ACC112 (cell line): ENCODE results near the gene ASMTL.
"Not testable (repeated sequence)": the region's sequence is repeated elsewhere in the genome, so short reads cannot be mapped to it uniquely, and the experiment has no call there.

Source experiments
- H2AFZ ChIP-seq: fragments of 200-600 bp; sonication (generic); one replicate; pipeline ENCODE4 v1.6.0; 2017; ENCODE audit warnings: antibody characterized with exemption, low read length; ENCODE audit not compliant: unreplicated experiment
- H3K27ac ChIP-seq: fragments of 200-600 bp; sonication (generic); 2 replicates; pipeline ENCODE4 v1.5.1; 2014; ENCODE audit warnings: low read depth, mild to moderate bottlenecking, antibody characterized with exemption, low read length, moderate library complexity
- H3K27me3 ChIP-seq: fragments of 200-600 bp; sonication (generic); 2 replicates; pipeline ENCODE4 v1.6.1; 2014; ENCODE audit warnings: mild to moderate bottlenecking, antibody characterized with exemption, low read length, moderate library complexity, mixed read lengths; ENCODE audit not compliant: insufficient read depth
- H3K36me3 ChIP-seq: fragments of 200-600 bp; sonication (generic); 2 replicates; pipeline ENCODE4 v1.6.1; 2016; ENCODE audit warnings: mild to moderate bottlenecking, antibody characterized with exemption, low read length, moderate library complexity, mixed read lengths; ENCODE audit not compliant: insufficient read depth
- H3K4me1 ChIP-seq: fragments of 200-600 bp; sonication (generic); one replicate; pipeline ENCODE4 v1.6.1; 2016; ENCODE audit warnings: low read length, mixed read lengths; ENCODE audit not compliant: insufficient read depth, unreplicated experiment, control insufficient read depth
- H3K4me3 ChIP-seq: fragments of 200-600 bp; sonication (generic); 2 replicates; pipeline ENCODE4 v1.5.1; 2014; ENCODE audit warnings: mild to moderate bottlenecking, low read depth, low read length
- H3K79me2 ChIP-seq: fragments of 200-600 bp; sonication (generic); one replicate; pipeline ENCODE4 v1.6.0; 2016; ENCODE audit warnings: low read length; ENCODE audit not compliant: control insufficient read depth, unreplicated experiment, insufficient read depth

Gene ASMTL

GRCh38 chrX:1446984-1447968 lies 5.4 kb downstream of the ASMTL start:
- H2AFZ ChIP-seq, H3K27ac ChIP-seq, H3K4me3 ChIP-seq, H3K27me3 ChIP-seq: not testable (repeated sequence)
- peaks cover 40% of the 10 kb centered on the region for H3K36me3 ChIP-seq
- peaks cover 11% of the 10 kb centered on the region for H3K4me1 ChIP-seq
- peaks cover 61% of the 10 kb centered on the region for H3K79me2 ChIP-seq

- no peaks in the 10 kb centered on the region for H3K27me3 ChIP-seq
- H3K4me1 ChIP-seq: no peaks in the 10 kb centered on the region
- no peak overlapping the region for H2AFZ ChIP-seq
- H3K79me2 ChIP-seq: peaks cover 40% of the 10 kb centered on the region
- no peak overlapping the region for H3K4me3 ChIP-seq
- H3K36me3 ChIP-seq: peaks cover 37% of the 10 kb centered on the region
- no peak overlapping the region for H3K27ac ChIP-seq
Observed at GRCh38 chrX:1444561-1445500, 7.9 kb downstream of the ASMTL start.

GRCh38 chrX:1443496-1444075 lies 9.1 kb downstream of the ASMTL start:
- H3K4me3 ChIP-seq: no peak overlapping the region
- H3K4me1 ChIP-seq: no peaks in the 10 kb centered on the region
- peaks cover 35% of the 10 kb centered on the region for H3K36me3 ChIP-seq
- H2AFZ ChIP-seq: no peak overlapping the region
- peaks cover 28% of the 10 kb centered on the region for H3K79me2 ChIP-seq
- no peaks in the 10 kb centered on the region for H3K27me3 ChIP-seq
- H3K27ac ChIP-seq: no peak overlapping the region

GRCh38 chrX:1442724-1443367 lies 9.9 kb downstream of the ASMTL start:
- H3K27me3 ChIP-seq: no peaks in the 10 kb centered on the region
- H3K4me1 ChIP-seq: no peaks in the 10 kb centered on the region
- peaks cover 35% of the 10 kb centered on the region for H3K36me3 ChIP-seq
- H2AFZ ChIP-seq: no peak overlapping the region
- H3K4me3 ChIP-seq: no peak overlapping the region
- no peak overlapping the region for H3K27ac ChIP-seq
- peaks cover 21% of the 10 kb centered on the region for H3K79me2 ChIP-seq

- peaks cover 14% of the 10 kb centered on the region for H3K79me2 ChIP-seq
- no peak overlapping the region for H3K4me3 ChIP-seq
- no peaks in the 10 kb centered on the region for H3K4me1 ChIP-seq
- H3K27ac ChIP-seq: no peak overlapping the region
- peaks cover 34% of the 10 kb centered on the region for H3K36me3 ChIP-seq
- no peak overlapping the region for H2AFZ ChIP-seq
- H3K27me3 ChIP-seq: no peaks in the 10 kb centered on the region
Observed at GRCh38 chrX:1442016-1442665, 10.6 kb downstream of the ASMTL start.

GRCh38 chrX:1440506-1440905 lies 12.2 kb downstream of the ASMTL start:
- Histone ChIP-seq H3K4me1 (no peaks in the 10 kb centered on the region), H3K36me3 (peaks cover 37% of the 10 kb centered on the region), H3K4me3 (no peak overlapping the region), H2AFZ (no peak overlapping the region), H3K27ac (no peak overlapping the region), H3K79me2 (peaks cover 9% of the 10 kb centered on the region), H3K27me3 (no peaks in the 10 kb centered on the region)

GRCh38 chrX:1435241-1435895 lies 17.3 kb downstream of the ASMTL start:
- Histone ChIP-seq H2AFZ (no peak overlapping the region), H3K79me2 (no peaks in the 10 kb centered on the region), H3K27ac (no peak overlapping the region), H3K4me3 (no peak overlapping the region), H3K27me3 (no peaks in the 10 kb centered on the region), H3K4me1 (no peaks in the 10 kb centered on the region), H3K36me3 (peaks cover 32% of the 10 kb centered on the region; the same call in 1 of the 2 replicates)

- Histone ChIP-seq H3K27me3 (no peaks in the 10 kb centered on the region), H3K4me3 (no peak overlapping the region), H3K4me1 (no peaks in the 10 kb centered on the region), H2AFZ (no peak overlapping the region), H3K27ac (no peak overlapping the region), H3K79me2 (no peaks in the 10 kb centered on the region), H3K36me3 (peaks cover 33% of the 10 kb centered on the region; the same call in 1 of the 2 replicates)
Observed at GRCh38 chrX:1434871-1435240, 17.9 kb downstream of the ASMTL start.

- no peaks in the 10 kb centered on the region for H3K27me3 ChIP-seq
- no peaks in the 10 kb centered on the region for H3K4me1 ChIP-seq
- H3K27ac ChIP-seq: no peak overlapping the region
- peaks cover 25% of the 10 kb centered on the region; the same call in 1 of the 2 replicates for H3K36me3 ChIP-seq
- no peak overlapping the region for H2AFZ ChIP-seq
- no peaks in the 10 kb centered on the region for H3K79me2 ChIP-seq
- no peak overlapping the region for H3K4me3 ChIP-seq
Observed at GRCh38 chrX:1433646-1434357, 18.9 kb downstream of the ASMTL start.
